K562 (cell line): ENCODE results near the gene TFE3.

Experiments
- CTCF ChIP-seq, 3 experiments: IDR thresholded peaks in 2 of 3; conservative IDR thresholded peaks in 1 of 3; 2 replicates each; pipeline ENCODE4 v1.5.1; 2011 to 2012; ENCODE audit warnings: low read length in 3 of 3, mild to moderate bottlenecking in 3 of 3, control low read depth in 2 of 3, improper control_type of control experiment in 1 of 3, inconsistent platforms in 1 of 3, low read depth in 1 of 3, mixed read lengths in 1 of 3, moderate library complexity in 1 of 3; ENCODE audit not compliant: insufficient read depth in 2 of 3
- HNRNPLL ChIP-seq: fragments of 200-400 bp; formaldehyde crosslinking; IDR thresholded peaks from 2 replicates; pipeline ENCODE4 v1.6.1; 2017; ENCODE audit warnings: low read length, low read depth, mild to moderate bottlenecking; ENCODE audit not compliant: poor library complexity, severe bottlenecking
- MEF2D ChIP-seq: conservative IDR thresholded peaks from 2 replicates; pipeline ENCODE4 v1.6.1; 2016; ENCODE audit warnings: low read depth, missing genetic modification characterization, missing compliant biosample characterization
- NCOA1 ChIP-seq: fragments of 450-650 bp; IDR thresholded peaks from 2 replicates; pipeline ENCODE4 v1.6.1; 2016; ENCODE audit warnings: low read depth
- PHF21A ChIP-seq: fragments of 450-650 bp; IDR thresholded peaks from 2 replicates; pipeline ENCODE4 v1.6.1; 2017; ENCODE audit warnings: low read depth, borderline replicate concordance
- RBM39 ChIP-seq: fragments of 200-400 bp; formaldehyde crosslinking; optimal IDR thresholded peaks from 2 replicates; pipeline ENCODE3; 2018; ENCODE audit warnings: low read depth, low read length
- RREB1 ChIP-seq: fragments of 250-450 bp; sonication (Bioruptor Pico); IDR thresholded peaks from 2 replicates; pipeline ENCODE4 v1.4.0; 2020
- SIN3A ChIP-seq, 2 experiments: fragments of 150-350 bp in 1 of 2; IDR thresholded peaks; 2 replicates each; pipeline ENCODE4 v1.6.1; 2011 to 2016; ENCODE audit warnings: borderline replicate concordance in 2 of 2, low read depth in 2 of 2, low read length in 2 of 2, mild to moderate bottlenecking in 2 of 2, moderate library complexity in 2 of 2; ENCODE audit not compliant: control insufficient read depth in 1 of 2
- SNAPC5 ChIP-seq: fragments of 250-450 bp; sonication (Bioruptor Pico); IDR thresholded peaks from 2 replicates; pipeline ENCODE4 v1.8.0; 2021; ENCODE audit warnings: moderate library complexity, mild to moderate bottlenecking, inconsistent platforms
- TOE1 ChIP-seq, 2 experiments: fragments of 450-650 bp in 1 of 2; sonication (generic) in 1 of 2; formaldehyde crosslinking in 1 of 2; IDR thresholded peaks; 2 replicates each; pipeline versions ENCODE4 v1.7.1 to v1.8.0; 2016 to 2022; ENCODE audit warnings: borderline replicate concordance in 2 of 2, mild to moderate bottlenecking in 2 of 2, antibody characterized with exemption in 1 of 2, inconsistent platforms in 1 of 2, low read depth in 1 of 2, missing genetic modification reagents in 1 of 2, moderate library complexity in 1 of 2
- ZNF143 ChIP-seq: sonication (generic); formaldehyde crosslinking; IDR thresholded peaks from 2 replicates; pipeline ENCODE4 v1.9.0; 2022; ENCODE audit warnings: mild to moderate bottlenecking, missing genetic modification reagents
- ZNF197 ChIP-seq: fragments of 200-800 bp; sonication (Bioruptor generic); IDR thresholded peaks from 2 replicates; pipeline ENCODE4 v1.6.1; 2016; ENCODE audit warnings: low read depth, missing genetic modification characterization, missing compliant biosample characterization
- ZNF583 ChIP-seq: fragments of 250-450 bp; sonication (Bioruptor Pico); IDR thresholded peaks from 2 replicates; pipeline ENCODE4 v1.4.0; 2020

GRCh38 chrX:49058794-49059193 is 15.6 kb upstream of the TFE3 start, which contains the start of gene CCDC120:
- TF ChIP-seq CTCF (IDR thresholded peaks at IDR 0.05 in 2 of 3, conservative IDR thresholded peaks at IDR 0.05 in 1 of 3; ENCODE audit: insufficient read depth in 2 of 3, low read depth in 1 of 3, low read length in 3 of 3) (no peak), ZNF583 (CRISPR knock-in tag) (no peak), PHF21A (no peak), TOE1 (IDR thresholded peaks at IDR 0.05; ENCODE audit: borderline replicate concordance) (no peak), TOE1 (CRISPR knock-in tag; IDR thresholded peaks at IDR 0.05; ENCODE audit: borderline replicate concordance, low read depth) (no peak), NCOA1 (no peak), SNAPC5 (no peak), RREB1 (no peak), HNRNPLL (no peak), ZNF143 (CRISPR knock-in tag) (no peak), MEF2D (tag) (no peak), RBM39 (no peak), SIN3A (IDR thresholded peaks at IDR 0.05; ENCODE audit: borderline replicate concordance in 2 of 2, control insufficient read depth in 1 of 2, low read depth in 2 of 2, low read length in 2 of 2) (no peak), ZNF197 (CRISPR knock-in tag) (no peak)
